Hepatocyte (in vitro differentiated cells): Measurements from ENCODE around the gene UBE2E1.

Experiments
- EZH2 ChIP-seq: fragments of 200-600 bp; sonication (generic); IDR thresholded peaks from 2 replicates; pipeline ENCODE4 v1.6.1; 2016; ENCODE audit warnings: antibody characterized with exemption, mild to moderate bottlenecking, borderline replicate concordance
- EZH2phosphoT487 ChIP-seq: fragments of 200-600 bp; sonication (generic); IDR thresholded peaks from one replicate; pipeline ENCODE4 v1.6.1; 2018; ENCODE audit warnings: antibody characterized with exemption, mild to moderate bottlenecking, low read depth, moderate library complexity; ENCODE audit not compliant: unreplicated experiment, severe bottlenecking
- TF ChIP-seq, protein P1 (sequence below): fragments of 200-600 bp; sonication (generic); IDR thresholded peaks from 2 replicates; pipeline ENCODE4 v1.5.1; 2016; ENCODE audit warnings: antibody characterized with exemption, mild to moderate bottlenecking; ENCODE audit not compliant: poor library complexity

DNA sequence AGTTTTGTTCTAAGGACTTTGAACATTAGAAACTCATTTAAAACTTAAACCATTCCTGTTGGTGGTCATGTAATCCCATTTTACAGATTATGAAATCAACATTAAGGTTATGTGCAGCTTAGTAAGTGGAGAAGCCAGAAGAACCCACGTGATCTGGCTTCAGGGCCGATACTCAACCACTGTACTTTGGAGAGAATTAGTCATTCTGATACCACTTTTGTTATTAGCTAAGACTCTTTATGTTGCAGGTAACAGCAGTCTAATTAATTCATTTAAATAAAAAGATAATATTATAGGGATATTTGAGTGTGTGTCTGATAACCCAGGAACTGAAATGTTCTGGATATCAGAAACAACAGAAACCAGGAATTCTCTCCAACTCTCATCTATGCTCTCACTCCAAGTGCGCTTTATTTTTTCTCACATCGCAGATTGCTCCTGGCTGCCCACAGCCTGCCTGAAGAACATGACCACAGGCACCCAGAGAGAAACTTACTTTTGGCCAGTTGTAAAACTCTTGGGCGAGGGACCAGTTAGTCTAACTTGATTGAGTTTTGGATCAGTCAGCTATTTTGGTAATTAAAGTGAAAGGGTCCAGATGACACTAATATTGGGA, 25.2 kb downstream of the UBE2E1 start:
- TF ChIP-seq, protein P1, sequence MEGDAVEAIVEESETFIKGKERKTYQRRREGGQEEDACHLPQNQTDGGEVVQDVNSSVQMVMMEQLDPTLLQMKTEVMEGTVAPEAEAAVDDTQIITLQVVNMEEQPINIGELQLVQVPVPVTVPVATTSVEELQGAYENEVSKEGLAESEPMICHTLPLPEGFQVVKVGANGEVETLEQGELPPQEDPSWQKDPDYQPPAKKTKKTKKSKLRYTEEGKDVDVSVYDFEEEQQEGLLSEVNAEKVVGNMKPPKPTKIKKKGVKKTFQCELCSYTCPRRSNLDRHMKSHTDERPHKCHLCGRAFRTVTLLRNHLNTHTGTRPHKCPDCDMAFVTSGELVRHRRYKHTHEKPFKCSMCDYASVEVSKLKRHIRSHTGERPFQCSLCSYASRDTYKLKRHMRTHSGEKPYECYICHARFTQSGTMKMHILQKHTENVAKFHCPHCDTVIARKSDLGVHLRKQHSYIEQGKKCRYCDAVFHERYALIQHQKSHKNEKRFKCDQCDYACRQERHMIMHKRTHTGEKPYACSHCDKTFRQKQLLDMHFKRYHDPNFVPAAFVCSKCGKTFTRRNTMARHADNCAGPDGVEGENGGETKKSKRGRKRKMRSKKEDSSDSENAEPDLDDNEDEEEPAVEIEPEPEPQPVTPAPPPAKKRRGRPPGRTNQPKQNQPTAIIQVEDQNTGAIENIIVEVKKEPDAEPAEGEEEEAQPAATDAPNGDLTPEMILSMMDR: no peak
- TF ChIP-seq EZH2 (no peak), EZH2phosphoT487 (no peak)
